Fibroblast of lung (primary cell): ENCODE data around the gene ZNF750. TPM values are rescaled to one million over a fixed set of nuclear protein-coding genes. Genes with fewer than 3 reads are reported as not detected.

Experiments
- DNase-seq, 2 donors: peaks; one replicate each; pipeline versions ENCODE4 v3.0.0 to v3.0.0-alpha.2; 2010; ENCODE audit warnings: low read depth in 2 of 2
- H2AFZ ChIP-seq: 2 replicates; pipeline ENCODE4 v1.5.1; 2012; ENCODE audit warnings: low read length, control low read depth, inconsistent platforms
- H3K27ac ChIP-seq: 2 replicates; pipeline ENCODE4 v1.5.1; 2011; ENCODE audit warnings: low read length, control low read depth; ENCODE audit not compliant: insufficient read depth
- H3K27me3 ChIP-seq: 2 replicates; pipeline ENCODE4 v1.5.1; 2011; ENCODE audit warnings: mild to moderate bottlenecking, low read length; ENCODE audit not compliant: control insufficient read depth, insufficient read depth
- H3K36me3 ChIP-seq: 2 replicates; pipeline ENCODE4 v1.5.1; 2011; ENCODE audit warnings: low read length; ENCODE audit not compliant: control insufficient read depth, insufficient read depth
- H3K4me1 ChIP-seq: 2 replicates; pipeline ENCODE4 v1.5.1; 2011; ENCODE audit warnings: low read length; ENCODE audit not compliant: control insufficient read depth, insufficient read depth; ENCODE audit errors: extremely low read depth
- H3K4me2 ChIP-seq: 2 replicates; pipeline ENCODE4 v1.5.1; 2011; ENCODE audit warnings: low read length, control low read depth; ENCODE audit not compliant: insufficient read depth; ENCODE audit errors: extremely low read depth
- H3K4me3 ChIP-seq, 4 experiments: fragments of 200-600 bp in 1 of 4; sonication (generic) in 1 of 4; replicated peaks in 1 of 4; 2 replicates each; pipeline ENCODE4 v1.5.1; 2011 to 2016; ENCODE audit warnings: low read length in 4 of 4, low read depth in 3 of 4, mild to moderate bottlenecking in 3 of 4, control low read depth in 2 of 4, inconsistent platforms in 1 of 4, mixed read lengths in 1 of 4; ENCODE audit not compliant: insufficient read depth in 1 of 4; ENCODE audit errors: control extremely low read depth in 1 of 4
- H3K79me2 ChIP-seq: 2 replicates; pipeline ENCODE4 v1.5.1; 2012; ENCODE audit warnings: mild to moderate bottlenecking, low read length, inconsistent platforms; ENCODE audit not compliant: control insufficient read depth, insufficient read depth
- H3K9ac ChIP-seq: 2 replicates; pipeline ENCODE4 v1.5.1; 2011; ENCODE audit warnings: mild to moderate bottlenecking, low read length, control low read depth; ENCODE audit not compliant: insufficient read depth
- H3K9me3 ChIP-seq: 2 replicates; pipeline ENCODE4 v1.5.1; 2012; ENCODE audit warnings: low read depth, low read length; ENCODE audit not compliant: control insufficient read depth, insufficient read depth
- H4K20me1 ChIP-seq: 2 replicates; pipeline ENCODE4 v1.5.1; 2011; ENCODE audit warnings: low read length; ENCODE audit not compliant: control insufficient read depth, insufficient read depth; ENCODE audit errors: extremely low read depth
- EZH2 ChIP-seq: IDR thresholded peaks from 2 replicates; pipeline ENCODE4 v1.5.1; 2012; ENCODE audit warnings: low read length, control low read depth, mild to moderate bottlenecking; ENCODE audit errors: missing control alignments
- polyA plus RNA-seq, 2 donors: library from polyadenylated mRNA; depleted of rRNA in 1 of 2; stranded (reverse) in 1 of 2; unstranded in 1 of 2; fragments of >200 nt; gene quantifications; 2 replicates each; pipeline ENCODE4 v1.2.1, GENCODE V29; 2011 to 2012; ENCODE audit warnings: missing spikeins in 1 of 2
- total RNA-seq: library from RNA; depleted of rRNA; stranded (reverse); fragments of >200 nt; gene quantifications from 2 replicates; pipeline ENCODE4 v1.2.1, GENCODE V29; 2014
- TF ChIP-seq, protein P1 (sequence below), 2 donors: IDR thresholded peaks in 1 of 2; conservative IDR thresholded peaks in 1 of 2; 1 replicate in 1 of 2; 2 replicates in 1 of 2; pipeline ENCODE4 v1.5.1; 2011 to 2012; ENCODE audit warnings: low read length in 2 of 2, control low read depth in 1 of 2, inconsistent platforms in 1 of 2, low read depth in 1 of 2, mild to moderate bottlenecking in 1 of 2

Gene ZNF750
- total and polyA plus RNA-seq, 2 donors (not counting 1 experiment from before 2014, with no cell fraction given): not detected

DNA sequence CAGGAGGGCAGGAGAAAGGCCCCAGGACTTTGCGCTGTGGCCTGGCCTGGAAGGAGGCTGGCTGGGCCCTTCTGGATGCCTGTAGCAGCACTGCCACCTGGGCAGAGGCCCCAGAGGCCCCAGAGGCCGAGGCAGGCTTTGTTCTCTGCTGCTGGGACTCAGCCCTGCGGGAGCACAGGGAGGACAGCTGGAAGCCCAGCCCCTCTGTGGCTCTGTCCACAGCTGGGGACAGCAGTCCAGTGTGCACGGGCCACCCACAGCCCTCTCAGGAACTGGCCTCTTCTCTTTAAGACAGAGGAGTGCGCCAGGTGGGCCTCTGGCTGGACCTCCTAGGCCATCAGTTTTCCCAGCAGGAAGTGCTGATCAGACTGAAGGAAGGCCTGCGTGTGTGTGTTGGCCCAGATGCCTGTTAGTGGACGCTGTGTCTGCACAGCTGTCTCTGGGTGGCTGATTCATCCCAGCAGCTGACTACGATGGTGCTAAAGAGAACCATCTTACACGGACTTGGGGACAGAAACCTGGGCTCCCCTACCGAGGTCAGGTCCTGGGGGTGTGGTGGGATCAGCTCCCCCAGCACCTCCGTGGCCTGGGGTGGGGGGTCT lies 26.9 kb upstream of the ZNF750 start:
- Histone ChIP-seq H3K27ac (peak overlapping the region; percentile 59), H3K79me2 (no peaks in the 10 kb centered on the region), H2AFZ (no peak overlapping the region), H3K4me1 (peaks cover 11% of the 10 kb centered on the region), H4K20me1 (no peaks in the 10 kb centered on the region), H3K9me3 (no peaks in the 10 kb centered on the region), H3K4me2 (no peak overlapping the region), H3K4me3 (no peak overlapping the region), H3K27me3 (no peaks in the 10 kb centered on the region), H3K9ac (peak overlapping the region; percentile 53), H3K36me3 (peaks cover 4% of the 10 kb centered on the region)
- peak; percentile 83 to 88 for DNase-seq
- TF ChIP-seq, protein P1, sequence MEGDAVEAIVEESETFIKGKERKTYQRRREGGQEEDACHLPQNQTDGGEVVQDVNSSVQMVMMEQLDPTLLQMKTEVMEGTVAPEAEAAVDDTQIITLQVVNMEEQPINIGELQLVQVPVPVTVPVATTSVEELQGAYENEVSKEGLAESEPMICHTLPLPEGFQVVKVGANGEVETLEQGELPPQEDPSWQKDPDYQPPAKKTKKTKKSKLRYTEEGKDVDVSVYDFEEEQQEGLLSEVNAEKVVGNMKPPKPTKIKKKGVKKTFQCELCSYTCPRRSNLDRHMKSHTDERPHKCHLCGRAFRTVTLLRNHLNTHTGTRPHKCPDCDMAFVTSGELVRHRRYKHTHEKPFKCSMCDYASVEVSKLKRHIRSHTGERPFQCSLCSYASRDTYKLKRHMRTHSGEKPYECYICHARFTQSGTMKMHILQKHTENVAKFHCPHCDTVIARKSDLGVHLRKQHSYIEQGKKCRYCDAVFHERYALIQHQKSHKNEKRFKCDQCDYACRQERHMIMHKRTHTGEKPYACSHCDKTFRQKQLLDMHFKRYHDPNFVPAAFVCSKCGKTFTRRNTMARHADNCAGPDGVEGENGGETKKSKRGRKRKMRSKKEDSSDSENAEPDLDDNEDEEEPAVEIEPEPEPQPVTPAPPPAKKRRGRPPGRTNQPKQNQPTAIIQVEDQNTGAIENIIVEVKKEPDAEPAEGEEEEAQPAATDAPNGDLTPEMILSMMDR (conservative IDR thresholded peaks at IDR 0.05 in 1 of 2, IDR thresholded peaks at IDR 0.05 in 1 of 2; ENCODE audit: low read depth in 1 of 2, low read length in 2 of 2): no peak

DNA sequence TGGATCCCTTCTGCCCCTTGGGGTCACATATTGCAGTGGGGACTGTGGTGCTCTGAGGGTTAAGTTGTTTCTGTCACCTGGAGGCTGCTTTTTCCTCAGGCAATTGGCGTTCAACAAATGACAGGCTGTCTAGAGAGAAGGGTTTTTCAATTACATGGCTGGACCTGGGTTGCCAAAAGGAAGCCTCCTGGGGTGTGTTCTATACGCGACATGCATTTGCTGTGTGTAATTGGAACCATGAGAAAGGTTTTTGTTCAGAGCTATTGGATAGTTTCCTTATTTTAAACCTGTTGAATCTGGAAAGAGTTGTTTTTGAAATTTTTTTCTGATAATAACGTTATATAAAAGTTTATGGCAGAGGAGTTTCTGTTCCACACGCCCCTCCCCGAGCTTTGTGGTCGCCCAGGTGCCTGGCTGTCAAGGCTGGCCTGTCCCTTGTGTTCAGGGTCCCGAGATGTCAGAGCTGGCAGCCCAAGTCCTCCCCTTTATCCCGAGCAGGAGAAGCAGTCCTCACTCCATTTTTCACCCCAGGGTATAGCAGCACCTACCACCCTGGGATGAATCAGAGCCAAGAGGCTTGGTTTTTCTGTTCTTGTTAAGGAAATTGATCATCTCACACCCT lies 26.1 kb upstream of the ZNF750 start:
- Histone ChIP-seq H3K9me3 (no peaks in the 10 kb centered on the region), H3K4me1 (peaks cover 11% of the 10 kb centered on the region), H3K27me3 (no peaks in the 10 kb centered on the region), H3K4me2 (no peak overlapping the region), H3K36me3 (peaks cover 2% of the 10 kb centered on the region), H3K4me3 (no peak overlapping the region), H3K9ac (no peak overlapping the region), H4K20me1 (no peaks in the 10 kb centered on the region), H3K27ac (peak overlapping the region; percentile 59), H2AFZ (no peak overlapping the region), H3K79me2 (no peaks in the 10 kb centered on the region)
- no peak for TF ChIP-seq EZH2
- TF ChIP-seq, protein P1 (conservative IDR thresholded peaks at IDR 0.05 in 1 of 2, IDR thresholded peaks at IDR 0.05 in 1 of 2; ENCODE audit: low read depth in 1 of 2, low read length in 2 of 2): no peak
- no peak for DNase-seq

DNA sequence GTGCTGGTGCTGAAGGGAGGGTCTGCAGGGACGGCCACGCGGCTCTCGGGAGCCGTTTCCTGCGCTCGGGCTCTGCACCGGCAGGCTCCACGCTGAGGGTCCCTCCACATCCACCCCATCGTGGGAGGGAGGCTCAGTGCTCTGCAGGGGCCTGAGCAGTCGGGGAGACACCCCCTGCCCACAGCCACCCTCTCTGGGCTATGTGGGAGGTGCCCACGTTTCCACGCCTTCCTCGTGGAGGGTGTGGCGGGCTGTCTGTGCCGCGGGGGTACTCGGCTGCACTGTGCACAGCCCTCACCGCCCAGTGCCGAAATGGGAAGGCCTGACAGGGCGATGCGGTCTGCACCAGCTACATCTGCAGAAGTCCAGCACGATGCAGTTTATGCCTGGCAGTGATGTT lies 25.5 kb upstream of the ZNF750 start:
- Histone ChIP-seq H3K4me2 (no peak overlapping the region), H3K36me3 (no peaks in the 10 kb centered on the region), H3K4me1 (peaks cover 11% of the 10 kb centered on the region), H3K4me3 (no peak overlapping the region), H3K9ac (no peak overlapping the region), H2AFZ (no peak overlapping the region), H3K9me3 (no peaks in the 10 kb centered on the region), H3K27ac (no peak overlapping the region), H4K20me1 (no peaks in the 10 kb centered on the region), H3K27me3 (no peaks in the 10 kb centered on the region), H3K79me2 (no peaks in the 10 kb centered on the region)
- DNase-seq: no peak
- TF ChIP-seq, protein P1 (conservative IDR thresholded peaks at IDR 0.05 in 1 of 2, IDR thresholded peaks at IDR 0.05 in 1 of 2; ENCODE audit: low read depth in 1 of 2, low read length in 2 of 2): no peak
- TF ChIP-seq EZH2: no peak
